Measurements from ENCODE around the gene ALPL. TPM values are rescaled to one million over a fixed set of nuclear protein-coding genes. Genes with fewer than 3 reads are reported as not detected.
A peak's percentile ranks its signal among the peaks of the same experiment; 100 is the strongest.

The ALPL gene
- total and polyA plus RNA-seq, 9 of the 15 experiments (the other 6 are each of a cell fraction or from before 2014, with no cell fraction given): 0.04 to 0.38 (median 0.18) TPM; not detected in 4

DNA sequence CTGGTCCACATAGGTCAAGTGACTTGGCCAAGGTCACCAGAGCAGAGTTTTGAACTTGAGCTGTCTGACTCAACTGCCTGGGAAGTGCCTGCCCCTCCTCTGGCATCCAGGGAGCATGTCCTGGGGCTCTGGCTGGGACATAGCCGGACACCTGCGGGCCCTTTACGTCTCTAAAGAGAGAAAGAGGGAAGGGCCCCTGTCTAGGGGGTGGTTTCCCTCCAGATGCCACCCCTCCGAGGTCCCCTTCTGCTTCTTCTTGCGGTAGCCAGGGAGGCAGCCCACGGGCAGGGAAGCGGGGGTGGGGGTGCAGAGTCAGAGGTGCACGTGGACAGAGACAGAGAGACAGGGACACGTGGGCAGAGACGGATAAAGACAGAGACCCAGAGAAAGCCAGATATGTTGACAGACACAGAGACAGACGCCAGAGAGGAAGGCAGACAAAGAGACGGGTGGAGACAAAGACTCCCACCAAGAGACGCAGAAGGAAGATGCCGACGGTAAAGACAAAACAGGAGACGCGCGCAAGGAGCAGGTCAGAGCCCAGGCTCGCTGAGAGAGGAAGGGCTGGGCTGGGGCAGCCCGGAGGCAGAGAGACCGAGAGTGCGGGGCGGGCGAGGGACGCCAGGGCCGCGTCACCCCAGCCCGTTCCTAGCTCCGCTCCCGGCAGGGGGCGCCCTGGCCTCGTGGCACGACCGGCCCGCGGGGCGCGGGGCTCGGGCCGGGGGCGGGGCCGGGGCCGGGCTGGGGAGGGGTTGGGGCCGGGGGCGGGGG is 458 bp upstream of the ALPL start:
- peaks cover 0 to 14% of the 10 kb centered on the region in 2 experiments; a peak in 3 of 5 replicates for H3K4me1 ChIP-seq (replicated peaks in 1 of 2; ENCODE audit: control insufficient read depth in 2 of 2, insufficient read depth in 2 of 2, low read length in 2 of 2)
- no peaks in the 10 kb centered on the region for H3K36me3 ChIP-seq (ENCODE audit: control insufficient read depth, insufficient read depth, low read length)
- POLR2A ChIA-PET: interaction anchor here (0.5 to 1.0 kb wide), 5 partner anchors 8 to 887 kb away, joined by 3 to 5 read pairs (median 3); no protein-coding TSS in a partner anchor
- no peaks in the 10 kb centered on the region for H3K9me1 ChIP-seq (ENCODE audit: control insufficient read depth, insufficient read depth, low read length)
- intact Hi-C loops (cut with micrococcal nuclease): no loop called here
- CTCF ChIA-PET (ENCODE audit: low intra/inter-chr PET ratio): interaction anchor here (0.5 to 1.9 kb wide), 5 partner anchors 26 to 360 kb away, joined by 3 to 8 read pairs (median 3); no protein-coding TSS in a partner anchor
- H3K9ac ChIP-seq (ENCODE audit: insufficient read depth in 1 of 2, low read depth in 2 of 2, low read length in 2 of 2): peak overlapping the region in 1 of 2 experiments; percentile 62; a peak in 1 of 4 replicates
- H4K20me1 ChIP-seq (replicated peaks; ENCODE audit: control insufficient read depth, insufficient read depth, low read length): peaks cover 9% of the 10 kb centered on the region; the same call in 1 of the 2 replicates
- H3K27ac ChIP-seq (ENCODE audit: extremely low read depth, low read depth, low read length): no peak overlapping the region
- peak overlapping the region; percentile 66 for H2AFZ ChIP-seq (ENCODE audit: low read depth, low read length)
- peak overlapping the region; percentile 54 for H3K4me2 ChIP-seq (ENCODE audit: insufficient read depth, low read length)
- no TSS peak for BruUV-seq (replicated peaks)
- peaks cover 30 to 45% of the 10 kb centered on the region in 2 experiments for H3K27me3 ChIP-seq (ENCODE audit: control insufficient read depth in 2 of 2, insufficient read depth in 2 of 2, low read length in 2 of 2)
- no peak for FAIRE-seq
- no peaks in the 10 kb centered on the region for H3K79me2 ChIP-seq (ENCODE audit: control insufficient read depth, insufficient read depth, low read length)
- ATAC-seq: peak; percentile 97
- H3K9me3 ChIP-seq (replicated peaks; ENCODE audit: control insufficient read depth, insufficient read depth, low read depth, low read length): no peaks in the 10 kb centered on the region
- H3K4me3 ChIP-seq: no peak overlapping the region
- 8% methylated on average over 24 of the region's 45 CpGs for WGBS (ENCODE audit: insufficient coverage, low coverage, missing lambda C conversion rate)
- in situ Hi-C loops (cut with MboI): loop anchor here (25.0 kb wide), 1 partner anchor 154 kb away; the partner anchor contains the start of gene RAP1GAP
- peak; percentile 82 to 98 (median 94) for DNase-seq (ENCODE audit: extremely low read depth in 1 of 4, low spot score in 3 of 4)
- TF ChIP-seq, protein P1, sequence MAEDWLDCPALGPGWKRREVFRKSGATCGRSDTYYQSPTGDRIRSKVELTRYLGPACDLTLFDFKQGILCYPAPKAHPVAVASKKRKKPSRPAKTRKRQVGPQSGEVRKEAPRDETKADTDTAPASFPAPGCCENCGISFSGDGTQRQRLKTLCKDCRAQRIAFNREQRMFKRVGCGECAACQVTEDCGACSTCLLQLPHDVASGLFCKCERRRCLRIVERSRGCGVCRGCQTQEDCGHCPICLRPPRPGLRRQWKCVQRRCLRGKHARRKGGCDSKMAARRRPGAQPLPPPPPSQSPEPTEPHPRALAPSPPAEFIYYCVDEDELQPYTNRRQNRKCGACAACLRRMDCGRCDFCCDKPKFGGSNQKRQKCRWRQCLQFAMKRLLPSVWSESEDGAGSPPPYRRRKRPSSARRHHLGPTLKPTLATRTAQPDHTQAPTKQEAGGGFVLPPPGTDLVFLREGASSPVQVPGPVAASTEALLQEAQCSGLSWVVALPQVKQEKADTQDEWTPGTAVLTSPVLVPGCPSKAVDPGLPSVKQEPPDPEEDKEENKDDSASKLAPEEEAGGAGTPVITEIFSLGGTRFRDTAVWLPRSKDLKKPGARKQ (CRISPR knock-in tag; IDR thresholded peaks at IDR 0.05): no peak
- TF ChIP-seq MAFF (IDR thresholded peaks at IDR 0.05; ENCODE audit: low read length) (no peak), STAT5A (IDR thresholded peaks at IDR 0.05; ENCODE audit: borderline replicate concordance, low read length) (no peak), ZNF253 (CRISPR knock-in tag; conservative IDR thresholded peaks at IDR 0.05) (no peak), KAT2B (IDR thresholded peaks at IDR 0.05; ENCODE audit: low read depth, low read length) (no peak), L3MBTL2 (IDR thresholded peaks at IDR 0.05) (no peak), CREB5 (CRISPR knock-in tag; IDR thresholded peaks at IDR 0.05) (no peak), SAP30 (IDR thresholded peaks at IDR 0.05; ENCODE audit: borderline replicate concordance, insufficient read depth, low read depth, low read length, poor library complexity, severe bottlenecking) (no peak), CREM (IDR thresholded peaks at IDR 0.05; ENCODE audit: low read depth) (peak; percentile 85), CEBPG (CRISPR knock-in tag; IDR thresholded peaks at IDR 0.05) (no peak), CEBPG (tag; conservative IDR thresholded peaks at IDR 0.05 in 1 of 2, IDR thresholded peaks at IDR 0.05 in 1 of 2) (no peak), NBN (IDR thresholded peaks at IDR 0.05; ENCODE audit: low read depth) (no peak), EHMT2 (IDR thresholded peaks at IDR 0.05) (no peak), ZC3H4 (CRISPR knock-in tag; IDR thresholded peaks at IDR 0.05; ENCODE audit: borderline replicate concordance) (no peak)
- TF ChIP-seq, protein P2, sequence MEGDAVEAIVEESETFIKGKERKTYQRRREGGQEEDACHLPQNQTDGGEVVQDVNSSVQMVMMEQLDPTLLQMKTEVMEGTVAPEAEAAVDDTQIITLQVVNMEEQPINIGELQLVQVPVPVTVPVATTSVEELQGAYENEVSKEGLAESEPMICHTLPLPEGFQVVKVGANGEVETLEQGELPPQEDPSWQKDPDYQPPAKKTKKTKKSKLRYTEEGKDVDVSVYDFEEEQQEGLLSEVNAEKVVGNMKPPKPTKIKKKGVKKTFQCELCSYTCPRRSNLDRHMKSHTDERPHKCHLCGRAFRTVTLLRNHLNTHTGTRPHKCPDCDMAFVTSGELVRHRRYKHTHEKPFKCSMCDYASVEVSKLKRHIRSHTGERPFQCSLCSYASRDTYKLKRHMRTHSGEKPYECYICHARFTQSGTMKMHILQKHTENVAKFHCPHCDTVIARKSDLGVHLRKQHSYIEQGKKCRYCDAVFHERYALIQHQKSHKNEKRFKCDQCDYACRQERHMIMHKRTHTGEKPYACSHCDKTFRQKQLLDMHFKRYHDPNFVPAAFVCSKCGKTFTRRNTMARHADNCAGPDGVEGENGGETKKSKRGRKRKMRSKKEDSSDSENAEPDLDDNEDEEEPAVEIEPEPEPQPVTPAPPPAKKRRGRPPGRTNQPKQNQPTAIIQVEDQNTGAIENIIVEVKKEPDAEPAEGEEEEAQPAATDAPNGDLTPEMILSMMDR (IDR thresholded peaks at IDR 0.05 in 2 of 3, conservative IDR thresholded peaks at IDR 0.05 in 1 of 3; ENCODE audit: insufficient read depth in 2 of 3, low read depth in 1 of 3, low read length in 3 of 3): peak; percentile 64 to 82 (median 75)
- TF ChIP-seq, protein P3, sequence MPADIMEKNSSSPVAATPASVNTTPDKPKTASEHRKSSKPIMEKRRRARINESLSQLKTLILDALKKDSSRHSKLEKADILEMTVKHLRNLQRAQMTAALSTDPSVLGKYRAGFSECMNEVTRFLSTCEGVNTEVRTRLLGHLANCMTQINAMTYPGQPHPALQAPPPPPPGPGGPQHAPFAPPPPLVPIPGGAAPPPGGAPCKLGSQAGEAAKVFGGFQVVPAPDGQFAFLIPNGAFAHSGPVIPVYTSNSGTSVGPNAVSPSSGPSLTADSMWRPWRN (IDR thresholded peaks at IDR 0.05; ENCODE audit: low read depth): no peak
